ENCODE measurements around the gene ARRDC1. TPM values are rescaled to one million over a fixed set of nuclear protein-coding genes. Genes with fewer than 3 reads are reported as not detected.

Gene ARRDC1
- total RNA-seq, 2 experiments from 2014 or later, result 62.8 to 64.6 TPM

- POLR2A ChIA-PET, result no interaction called here
- ATAC-seq (ENCODE audit: low read depth), result no peak
- Mint-ChIP-seq H3K4me1 (peaks cover 27% of the 10 kb centered on the region), H3K9me3 (no peaks in the 10 kb centered on the region), H3K4me3 (no peak overlapping the region), H3K27ac (no peak overlapping the region), H3K36me3 (peaks cover 20% of the 10 kb centered on the region), H3K27me3 (no peaks in the 10 kb centered on the region)
- DNase-seq, result no peak
These were observed 36.7 kb downstream of the ARRDC1 start for GRCh38 chr9:137642118-137642601.

DNA sequence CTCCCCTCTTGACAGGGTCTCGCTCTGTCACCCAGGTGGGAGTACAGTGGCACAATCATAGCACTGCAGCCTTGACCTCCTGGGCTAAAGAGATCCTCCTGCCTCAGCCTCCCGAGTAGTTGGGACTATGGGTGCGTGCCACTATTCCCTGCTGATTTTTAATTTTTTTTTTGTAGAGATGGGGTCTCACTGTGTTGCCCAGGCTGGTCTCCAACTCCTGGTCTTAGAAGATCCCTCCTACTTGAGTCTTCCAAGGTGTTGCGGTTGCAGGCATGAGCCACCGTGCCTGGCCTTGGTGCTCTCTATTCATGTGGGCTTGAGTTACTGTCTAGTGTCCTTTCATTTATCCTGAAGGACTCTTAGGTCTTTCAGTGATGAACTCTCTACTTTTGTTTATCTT lies 37.4 kb downstream of the ARRDC1 start:
- no peak overlapping the region for H3K4me3 Mint-ChIP-seq
- H3K4me1 Mint-ChIP-seq, result peaks cover 34% of the 10 kb centered on the region
- peaks cover 19% of the 10 kb centered on the region for H3K36me3 Mint-ChIP-seq
- POLR2A ChIA-PET, result no interaction called here
- ATAC-seq (ENCODE audit: low read depth), result no peak
- H3K9me3 Mint-ChIP-seq, result no peaks in the 10 kb centered on the region
- no peak overlapping the region for H3K27ac Mint-ChIP-seq
- no peak for DNase-seq
- H3K27me3 Mint-ChIP-seq, result no peaks in the 10 kb centered on the region

GRCh38 chr9:137643921-137644320 lies 38.4 kb downstream of the ARRDC1 start:
- Mint-ChIP-seq H3K4me1 (peaks cover 32% of the 10 kb centered on the region), H3K27ac (no peak overlapping the region), H3K36me3 (peaks cover 19% of the 10 kb centered on the region), H3K27me3 (no peaks in the 10 kb centered on the region), H3K9me3 (no peaks in the 10 kb centered on the region), H3K4me3 (no peak overlapping the region)
- DNase-seq (no peak), ATAC-seq (ENCODE audit: low read depth) (no peak)
- POLR2A ChIA-PET, result interaction anchor here (0.7 kb wide), 1 partner anchor 25 kb away, joined by 3 read pairs; the partner anchor contains the start of gene EHMT1

GRCh38 chr9:137645211-137645610 lies 39.7 kb downstream of the ARRDC1 start:
- Mint-ChIP-seq H3K4me3 (no peak overlapping the region), H3K27ac (no peak overlapping the region), H3K4me1 (peaks cover 26% of the 10 kb centered on the region), H3K27me3 (no peaks in the 10 kb centered on the region), H3K36me3 (peaks cover 22% of the 10 kb centered on the region), H3K9me3 (no peaks in the 10 kb centered on the region)
- DNase-seq, result no peak
- POLR2A ChIA-PET, result no interaction called here
- no peak for ATAC-seq (ENCODE audit: low read depth)

- H3K36me3 Mint-ChIP-seq, result peaks cover 18% of the 10 kb centered on the region
- peaks cover 26% of the 10 kb centered on the region for H3K4me1 Mint-ChIP-seq
- H3K4me3 Mint-ChIP-seq, result no peak overlapping the region
- no peak for ATAC-seq (ENCODE audit: low read depth)
- POLR2A ChIA-PET, result interaction anchor here (0.7 to 1.7 kb wide), 2 partner anchors 28 to 645 kb away, joined by 4 read pairs; partner anchors contain the start of gene EHMT1
- no peak for DNase-seq
- H3K27ac Mint-ChIP-seq, result no peak overlapping the region
- H3K9me3 Mint-ChIP-seq, result no peaks in the 10 kb centered on the region
- H3K27me3 Mint-ChIP-seq, result no peaks in the 10 kb centered on the region
These were observed 40.9 kb downstream of the ARRDC1 start for GRCh38 chr9:137646341-137646740.

GRCh38 chr9:137647096-137647714 lies 41.7 kb downstream of the ARRDC1 start:
- H3K9me3 Mint-ChIP-seq, result no peaks in the 10 kb centered on the region
- H3K4me1 Mint-ChIP-seq, result peaks cover 24% of the 10 kb centered on the region
- H3K27me3 Mint-ChIP-seq, result no peaks in the 10 kb centered on the region
- no peak for DNase-seq
- peak; percentile 88 for ATAC-seq (ENCODE audit: low read depth)
- H3K4me3 Mint-ChIP-seq, result peak overlapping the region; percentile 59
- POLR2A ChIA-PET, result interaction anchor here (1.7 kb wide), 1 partner anchor 28 kb away, joined by 4 read pairs; the partner anchor contains the start of gene EHMT1
- peaks cover 19% of the 10 kb centered on the region for H3K36me3 Mint-ChIP-seq
- peak overlapping the region; percentile 45 for H3K27ac Mint-ChIP-seq

DNA sequence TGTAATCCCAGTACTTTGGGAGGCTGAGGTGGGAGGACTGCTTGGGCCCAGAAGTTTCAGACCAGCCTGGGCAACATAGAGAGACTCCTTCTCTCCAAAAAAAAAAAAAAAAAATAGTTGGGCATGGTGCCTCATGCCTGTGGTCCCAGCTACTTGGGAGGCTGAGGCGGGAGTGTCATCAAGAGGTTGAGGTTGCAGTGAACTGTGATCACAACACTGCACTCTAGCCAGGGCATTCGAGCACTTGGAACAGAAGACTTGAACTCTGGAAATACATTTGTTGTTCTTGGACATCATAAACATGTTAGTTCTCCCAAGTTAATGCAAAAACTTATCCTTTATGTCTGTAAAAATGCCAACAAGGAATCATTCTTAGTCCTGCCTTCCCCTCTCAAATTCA lies 42.9 kb downstream of the ARRDC1 start:
- POLR2A ChIA-PET, result interaction anchor here (0.7 kb wide), 1 partner anchor 29 kb away, joined by 3 read pairs; no protein-coding TSS in a partner anchor
- Mint-ChIP-seq H3K27me3 (no peaks in the 10 kb centered on the region), H3K9me3 (no peaks in the 10 kb centered on the region), H3K36me3 (peaks cover 19% of the 10 kb centered on the region), H3K27ac (no peak overlapping the region), H3K4me3 (no peak overlapping the region), H3K4me1 (peaks cover 24% of the 10 kb centered on the region)
- ATAC-seq (ENCODE audit: low read depth) (no peak), DNase-seq (no peak)

DNA sequence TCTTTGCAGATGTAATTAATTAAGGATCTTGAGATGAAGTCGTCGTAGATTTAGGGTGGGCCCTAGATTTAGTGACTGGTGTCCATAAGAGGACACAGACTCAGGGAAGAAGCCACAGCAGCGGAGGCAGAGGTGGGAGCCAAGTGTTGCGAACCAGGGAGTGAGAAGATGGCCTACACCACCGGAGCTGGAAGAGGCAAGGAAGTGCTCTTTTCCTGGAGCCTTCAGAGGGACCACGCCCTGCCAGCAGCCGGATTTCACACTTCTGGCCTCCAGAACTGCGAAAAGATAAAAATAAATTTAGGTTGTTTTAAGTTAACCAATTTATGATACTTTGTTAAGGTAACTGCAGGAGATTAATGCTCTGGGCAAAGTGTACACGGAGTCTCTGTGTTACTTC lies 44.1 kb downstream of the ARRDC1 start:
- POLR2A ChIA-PET, result interaction anchor here (0.6 kb wide), 1 partner anchor 20 kb away, joined by 4 read pairs; no protein-coding TSS in a partner anchor
- Mint-ChIP-seq H3K9me3 (no peaks in the 10 kb centered on the region), H3K27me3 (no peaks in the 10 kb centered on the region), H3K4me1 (peaks cover 22% of the 10 kb centered on the region), H3K36me3 (peaks cover 15% of the 10 kb centered on the region), H3K27ac (no peak overlapping the region), H3K4me3 (no peak overlapping the region)
- DNase-seq, result no peak
- no peak for ATAC-seq (ENCODE audit: low read depth)

DNA sequence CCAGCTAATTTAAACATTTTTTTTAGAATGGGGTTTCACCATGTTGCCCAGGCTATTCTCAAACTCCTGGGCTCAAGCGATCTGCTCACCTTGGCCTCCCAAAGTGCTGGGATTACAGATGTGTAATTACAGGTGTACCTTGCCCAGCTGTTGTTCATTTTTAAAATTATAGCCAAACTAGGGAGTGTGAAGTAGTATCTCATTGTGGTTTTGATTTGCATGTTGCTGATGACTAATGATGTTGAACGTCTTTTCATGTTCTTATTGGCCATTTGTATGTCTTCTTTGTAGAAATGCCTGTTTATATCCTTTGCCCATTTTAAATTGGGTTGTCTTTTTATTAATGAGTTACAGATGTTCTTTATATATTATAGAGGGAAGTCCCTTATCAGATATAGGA lies 44.8 kb downstream of the ARRDC1 start:
- Mint-ChIP-seq H3K9me3 (no peaks in the 10 kb centered on the region), H3K4me1 (peaks cover 22% of the 10 kb centered on the region), H3K27ac (no peak overlapping the region), H3K27me3 (no peaks in the 10 kb centered on the region), H3K4me3 (no peak overlapping the region), H3K36me3 (peaks cover 15% of the 10 kb centered on the region)
- POLR2A ChIA-PET, result interaction anchor here (0.6 kb wide), 1 partner anchor 21 kb away, joined by 4 read pairs; no protein-coding TSS in a partner anchor
- ATAC-seq (ENCODE audit: low read depth), result no peak
- no peak for DNase-seq

- POLR2A ChIA-PET, result no interaction called here
- no peak overlapping the region for H3K27ac Mint-ChIP-seq
- H3K9me3 Mint-ChIP-seq, result no peaks in the 10 kb centered on the region
- DNase-seq, result no peak
- ATAC-seq (ENCODE audit: low read depth), result no peak
- no peaks in the 10 kb centered on the region for H3K27me3 Mint-ChIP-seq
- H3K4me1 Mint-ChIP-seq, result peaks cover 22% of the 10 kb centered on the region
- peaks cover 15% of the 10 kb centered on the region for H3K36me3 Mint-ChIP-seq
- no peak overlapping the region for H3K4me3 Mint-ChIP-seq
These were observed 45.3 kb downstream of the ARRDC1 start for GRCh38 chr9:137650779-137651178.

- DNase-seq, result no peak
- H3K4me1 Mint-ChIP-seq, result peaks cover 17% of the 10 kb centered on the region
- ATAC-seq (ENCODE audit: low read depth), result no peak
- H3K4me3 Mint-ChIP-seq, result no peak overlapping the region
- no peaks in the 10 kb centered on the region for H3K9me3 Mint-ChIP-seq
- peaks cover 11% of the 10 kb centered on the region for H3K36me3 Mint-ChIP-seq
- H3K27ac Mint-ChIP-seq, result no peak overlapping the region
- H3K27me3 Mint-ChIP-seq, result no peaks in the 10 kb centered on the region
- POLR2A ChIA-PET, result no interaction called here
These were observed 50.9 kb downstream of the ARRDC1 start for GRCh38 chr9:137656416-137656815.

DNA sequence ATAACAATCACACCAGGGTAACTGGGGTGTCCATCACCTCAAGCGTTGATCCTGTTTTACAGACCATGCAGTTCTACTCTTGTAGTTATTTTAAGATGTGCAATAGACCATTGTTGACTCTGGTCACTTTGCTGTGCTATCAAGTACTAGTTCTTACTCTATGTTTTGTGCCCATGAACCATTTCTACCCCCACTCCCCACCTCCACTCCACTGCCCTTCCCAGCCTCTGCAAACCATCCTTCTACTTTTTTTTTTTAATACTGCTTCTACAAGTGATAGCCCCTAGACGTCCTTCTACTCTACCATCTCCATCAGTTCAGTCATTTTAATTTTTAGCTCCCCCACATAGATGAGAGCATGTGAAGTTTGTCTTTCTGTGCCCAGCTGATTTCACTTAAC lies 52.1 kb downstream of the ARRDC1 start:
- H3K9me3 Mint-ChIP-seq, result no peaks in the 10 kb centered on the region
- ATAC-seq (ENCODE audit: low read depth), result no peak
- POLR2A ChIA-PET, result no interaction called here
- H3K4me1 Mint-ChIP-seq, result peaks cover 16% of the 10 kb centered on the region
- no peak overlapping the region for H3K4me3 Mint-ChIP-seq
- H3K36me3 Mint-ChIP-seq, result peaks cover 8% of the 10 kb centered on the region
- H3K27me3 Mint-ChIP-seq, result no peaks in the 10 kb centered on the region
- no peak for DNase-seq
- H3K27ac Mint-ChIP-seq, result peak overlapping the region; percentile 13

DNA sequence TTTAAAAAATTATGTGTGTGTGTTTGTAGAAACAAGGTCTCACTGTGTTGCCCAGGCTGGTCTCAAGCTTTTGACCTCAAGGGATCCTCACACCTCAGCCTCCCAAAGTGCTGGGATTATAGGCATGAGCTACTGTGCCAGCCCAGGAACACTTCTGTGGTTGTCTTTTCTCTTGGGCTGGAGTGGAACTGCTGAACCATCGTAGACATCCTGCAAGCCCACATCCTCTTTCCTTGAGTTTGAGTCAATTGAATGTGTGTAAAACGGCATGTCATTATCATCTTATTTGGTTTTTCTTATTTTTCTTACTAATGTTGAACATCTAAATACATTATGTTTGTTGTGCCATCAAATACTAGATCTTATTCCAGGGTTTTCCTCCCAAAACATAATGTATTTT lies 53.3 kb downstream of the ARRDC1 start:
- H3K4me3 Mint-ChIP-seq, result no peak overlapping the region
- POLR2A ChIA-PET, result no interaction called here
- H3K4me1 Mint-ChIP-seq, result peaks cover 19% of the 10 kb centered on the region
- DNase-seq (no peak), ATAC-seq (ENCODE audit: low read depth) (peak; percentile 81)
- peaks cover 8% of the 10 kb centered on the region for H3K36me3 Mint-ChIP-seq
- H3K9me3 Mint-ChIP-seq, result no peaks in the 10 kb centered on the region
- no peaks in the 10 kb centered on the region for H3K27me3 Mint-ChIP-seq
- H3K27ac Mint-ChIP-seq, result peak overlapping the region; percentile 38

DNA sequence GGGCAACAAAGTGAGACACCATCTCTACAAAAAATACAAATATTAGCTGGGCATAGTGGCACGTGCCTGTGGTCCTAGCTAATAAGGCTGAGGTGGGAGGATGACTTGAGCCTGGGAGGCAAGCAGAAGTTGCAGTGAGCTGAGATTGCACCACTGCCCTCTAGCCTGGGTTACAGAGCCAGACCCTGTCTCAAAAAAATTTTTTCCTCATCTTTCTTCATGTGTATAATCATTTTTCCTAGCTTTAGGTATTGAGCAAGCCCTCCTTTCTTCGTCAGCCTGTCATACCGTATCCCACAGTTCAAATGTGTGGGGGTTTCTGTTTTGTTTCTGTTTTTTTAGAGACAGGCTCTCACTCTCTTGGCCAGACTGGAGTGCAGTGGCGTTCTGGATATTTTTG lies 54.7 kb downstream of the ARRDC1 start:
- Mint-ChIP-seq H3K9me3 (no peaks in the 10 kb centered on the region), H3K4me1 (peaks cover 23% of the 10 kb centered on the region), H3K4me3 (no peak overlapping the region), H3K36me3 (peaks cover 6% of the 10 kb centered on the region), H3K27ac (no peak overlapping the region), H3K27me3 (no peaks in the 10 kb centered on the region)
- POLR2A ChIA-PET, result no interaction called here
- ATAC-seq (ENCODE audit: low read depth), result no peak
- no peak for DNase-seq
